Measurements from ENCODE around the gene TOPBP1.
"Not testable (repeated sequence)": the region's sequence is repeated elsewhere in the genome, so short reads cannot be mapped to it uniquely, and the experiment has no call there.

The TOPBP1 gene

DNA sequence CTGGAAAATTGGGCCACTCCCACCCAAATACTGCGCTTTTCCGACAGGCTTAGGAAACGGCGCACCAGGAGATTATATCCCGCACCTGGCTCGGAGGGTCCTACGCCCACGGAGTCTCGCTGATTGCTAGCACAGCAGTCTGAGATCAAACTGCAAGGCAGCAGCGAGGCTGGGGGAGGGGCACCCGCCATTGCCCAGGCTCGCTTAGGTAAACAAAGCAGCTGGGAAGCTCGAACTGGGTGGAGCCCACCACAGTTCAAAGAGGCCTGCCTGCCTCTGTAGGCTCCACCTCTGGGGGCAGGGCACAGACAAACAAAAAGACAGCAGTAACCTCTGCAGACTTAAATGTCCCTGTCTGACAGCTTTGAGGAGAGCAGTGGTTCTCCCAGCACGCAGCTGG is 110.2 kb downstream of the TOPBP1 start:
- not testable (repeated sequence) for ATAC-seq (replicated peaks); H3K9me3 Mint-ChIP-seq

More for the DNA sequence above, 110.2 kb downstream of the TOPBP1 start:
- H3K4me3 Mint-ChIP-seq, DNase-seq, H3K27me3 Mint-ChIP-seq, H3K36me3 Mint-ChIP-seq, H3K27ac Mint-ChIP-seq: not testable (repeated sequence)
- H3K4me1 Mint-ChIP-seq, result peaks cover 6 to 17% of the 10 kb centered on the region in 2 donors
